ENCODE measurements around the gene NUP210.
A peak's percentile ranks its signal among the peaks of the same experiment; 100 is the strongest.

Gene NUP210

GRCh38 chr3:13323822-13324221 is 96.3 kb downstream of the NUP210 start:
- no peak for DNase-seq (ENCODE audit: low read depth)

DNA sequence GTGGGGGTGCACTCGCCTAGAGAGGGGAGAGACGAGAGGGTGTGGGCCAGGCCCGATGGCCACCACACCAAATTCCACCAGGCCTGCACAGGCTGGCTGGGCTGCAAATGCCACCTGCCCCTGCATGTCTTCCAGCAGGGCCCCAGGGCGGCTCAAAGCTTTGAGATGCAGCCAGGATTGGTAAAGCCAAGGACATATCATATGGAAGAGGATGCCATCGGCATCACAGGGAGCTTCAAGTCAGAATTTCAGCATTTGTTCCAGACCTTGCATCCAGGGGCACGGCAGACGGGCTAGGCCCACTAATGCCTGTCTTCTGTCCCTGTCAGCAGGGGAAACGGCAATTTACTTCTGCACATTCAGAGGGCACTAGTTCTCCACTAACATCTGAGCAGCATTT is 97.8 kb downstream of the NUP210 start:
- DNase-seq (ENCODE audit: low read depth), result no peak

DNA sequence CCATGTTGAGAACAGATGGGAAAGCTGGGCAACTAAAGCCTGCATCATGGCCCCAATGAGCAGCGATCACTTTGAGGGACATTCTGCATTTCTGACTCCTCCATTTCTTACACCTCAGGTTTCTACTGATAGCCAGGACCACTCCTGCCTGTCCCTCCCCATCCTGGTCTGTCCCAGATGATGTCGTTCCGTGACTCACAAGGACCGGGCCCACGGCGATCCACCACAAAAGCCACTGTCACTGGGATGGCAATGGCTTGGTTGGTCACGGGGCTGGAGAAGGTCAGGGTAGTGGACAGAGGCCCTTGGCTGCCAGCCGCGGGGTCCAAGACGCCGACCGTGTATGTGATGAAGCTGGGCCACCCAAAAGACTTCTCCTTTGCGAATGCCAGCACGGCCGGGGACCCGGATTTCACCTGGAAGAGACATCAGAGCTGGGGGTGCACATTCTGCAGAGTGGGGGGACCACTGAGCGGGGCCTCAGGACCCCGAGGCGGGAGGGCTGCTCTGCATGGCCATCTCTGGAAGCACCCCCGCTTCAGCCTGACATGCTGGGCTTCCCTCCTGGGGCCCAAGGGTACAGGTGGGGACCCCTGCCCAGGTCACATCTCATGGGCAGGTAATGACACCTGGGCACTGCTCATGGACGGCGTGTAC is 100.4 kb downstream of the NUP210 start:
- DNase-seq (ENCODE audit: low read depth), result no peak

GRCh38 chr3:13318626-13319470 is 101.3 kb downstream of the NUP210 start:
- DNase-seq (ENCODE audit: low read depth), result no peak

- DNase-seq (ENCODE audit: low read depth), result no peak
These were observed 102.4 kb downstream of the NUP210 start for GRCh38 chr3:13317596-13318320.

GRCh38 chr3:13316603-13317002 is 103.5 kb downstream of the NUP210 start:
- no peak for DNase-seq (ENCODE audit: low read depth)

DNA sequence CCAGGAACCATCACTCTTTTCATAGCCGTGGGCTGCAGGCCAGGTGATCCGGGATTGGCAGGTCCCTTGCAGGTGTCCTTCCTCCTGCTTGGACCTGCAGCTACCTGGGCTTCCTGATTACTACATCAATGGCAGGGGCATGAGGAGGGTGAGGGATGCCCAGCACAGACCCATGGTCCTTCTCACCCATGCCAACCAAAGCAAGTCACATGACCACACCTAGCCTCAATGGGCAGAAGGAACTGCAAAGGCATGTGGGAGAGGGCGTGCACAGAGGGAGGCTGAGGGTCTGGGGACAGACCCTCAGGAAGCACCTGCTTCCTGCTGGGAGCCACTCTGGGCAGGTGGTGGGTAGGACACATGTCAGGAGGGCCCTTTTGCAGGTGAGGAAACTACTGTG is 105.2 kb downstream of the NUP210 start:
- DNase-seq (ENCODE audit: low read depth), result no peak

DNA sequence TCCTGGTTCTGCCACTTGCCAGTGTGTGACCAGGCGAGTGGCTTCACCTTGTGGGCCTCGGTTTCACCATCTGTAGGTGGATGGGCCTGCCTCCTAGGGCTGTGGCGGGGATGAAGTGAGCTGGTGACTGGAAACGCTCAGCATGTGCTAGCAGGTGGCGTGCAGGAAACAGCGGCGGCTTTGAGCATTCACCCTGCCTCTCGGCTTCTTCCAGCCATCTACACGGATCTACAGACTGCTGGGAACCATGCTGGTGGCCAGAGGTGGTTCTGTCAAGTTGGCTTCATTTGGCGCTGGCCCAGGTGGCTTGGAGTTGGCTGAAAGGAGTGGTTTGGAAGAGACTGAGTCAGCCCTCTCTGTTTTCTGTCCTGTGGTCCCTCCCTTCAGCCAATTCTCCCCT is 106.3 kb downstream of the NUP210 start:
- DNase-seq (ENCODE audit: low read depth), result no peak

- DNase-seq (ENCODE audit: low read depth), result no peak
These were observed 111.1 kb downstream of the NUP210 start for GRCh38 chr3:13309004-13309403.

DNA sequence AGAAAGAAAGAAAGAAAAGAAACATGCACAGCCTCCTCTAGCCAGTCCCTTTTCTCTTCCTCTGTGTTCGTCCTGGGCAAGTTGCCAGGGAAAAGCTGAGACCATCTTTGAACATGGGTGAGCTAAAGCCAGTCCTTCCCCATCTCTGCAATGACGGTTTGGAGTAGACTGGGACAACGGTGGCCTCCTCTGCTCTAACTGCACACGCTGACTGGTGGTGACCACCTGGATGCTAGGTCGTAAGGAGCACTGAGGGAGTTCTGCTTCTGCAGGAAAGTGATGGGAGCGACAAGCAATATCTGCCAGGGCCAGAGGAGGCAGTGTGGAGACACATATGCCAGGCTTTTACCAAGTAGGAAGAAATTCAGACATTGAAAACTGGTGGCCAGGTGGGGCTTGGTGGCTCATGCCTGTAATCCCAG is 111.7 kb downstream of the NUP210 start:
- peak; percentile 4 for DNase-seq (ENCODE audit: low read depth)

DNA sequence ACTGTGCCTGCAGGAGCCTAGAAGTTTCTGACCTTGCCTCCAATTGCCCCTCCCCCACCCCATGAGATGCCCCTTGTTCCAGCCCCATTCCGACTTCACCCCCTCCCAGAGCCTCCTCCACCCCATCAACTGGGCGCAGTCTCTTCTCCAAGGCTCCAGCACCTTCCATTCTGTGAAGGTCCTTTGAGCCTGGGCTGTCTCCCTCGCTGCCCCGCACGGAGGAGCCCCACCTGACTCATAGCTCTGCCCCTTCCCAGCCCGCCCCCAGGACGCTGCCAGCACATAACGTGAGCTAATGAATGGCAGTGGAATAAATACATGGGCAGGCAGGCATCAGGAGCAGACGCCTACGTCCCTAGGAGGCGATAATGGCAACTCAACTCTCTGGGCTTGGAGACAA is 113.1 kb downstream of the NUP210 start:
- DNase-seq (ENCODE audit: low read depth), result no peak

GRCh38 chr3:13305623-13306022 is 114.5 kb downstream of the NUP210 start:
- DNase-seq (ENCODE audit: low read depth), result no peak

DNA sequence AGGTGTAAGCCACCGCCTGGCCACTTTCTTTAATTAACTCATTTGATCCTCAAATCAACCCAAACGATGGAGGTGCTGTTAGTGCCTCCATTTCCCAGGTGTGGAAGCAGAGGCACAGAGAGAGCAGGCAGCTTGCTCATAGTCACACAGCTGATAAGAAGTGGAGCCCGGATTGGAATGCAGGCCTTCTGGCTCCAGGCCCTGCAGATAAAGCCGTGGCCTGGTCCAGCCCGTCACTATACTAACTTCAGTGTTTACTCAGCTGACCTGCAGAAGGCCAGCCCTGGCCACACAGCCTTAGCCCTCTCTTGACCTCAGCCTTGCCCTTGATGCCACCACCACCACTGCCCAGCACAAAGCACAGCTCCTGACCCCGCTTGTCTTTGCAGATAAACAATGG is 116.7 kb downstream of the NUP210 start:
- no peak for DNase-seq (ENCODE audit: low read depth)

DNA sequence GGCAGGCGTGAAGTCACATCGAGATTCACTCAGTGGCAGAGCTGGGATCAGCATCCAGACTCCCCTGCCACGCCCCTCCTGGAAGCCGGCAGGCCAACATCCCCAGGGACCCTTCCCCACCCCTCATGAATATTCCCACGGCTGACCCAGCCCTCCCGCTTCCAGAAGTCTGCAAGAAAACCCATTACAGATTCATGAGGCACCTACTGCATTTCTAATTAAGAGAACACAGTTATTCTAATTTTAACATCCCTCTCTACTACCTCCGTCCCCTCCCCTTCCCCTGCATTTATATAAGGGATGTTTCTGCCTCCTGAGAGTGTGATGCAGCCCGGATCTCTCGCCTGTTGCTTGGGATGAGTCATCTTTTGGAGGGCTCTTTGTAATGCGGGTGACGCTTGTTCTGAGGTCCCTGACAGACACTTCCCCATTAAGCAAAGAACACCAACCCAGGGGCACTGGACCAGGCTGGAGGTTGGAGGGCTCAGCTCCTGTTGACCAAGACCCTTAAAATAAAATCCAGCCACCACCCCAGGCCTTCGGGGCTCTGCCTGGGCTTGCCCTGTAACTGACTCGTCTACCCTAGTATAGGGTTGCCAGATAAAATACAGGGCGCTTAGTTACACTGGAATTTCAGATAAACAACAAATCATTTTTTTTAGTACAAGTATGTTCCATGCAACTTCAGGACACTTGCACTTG is 118.7 kb downstream of the NUP210 start:
- DNase-seq (ENCODE audit: low read depth), result peak; percentile 16

DNA sequence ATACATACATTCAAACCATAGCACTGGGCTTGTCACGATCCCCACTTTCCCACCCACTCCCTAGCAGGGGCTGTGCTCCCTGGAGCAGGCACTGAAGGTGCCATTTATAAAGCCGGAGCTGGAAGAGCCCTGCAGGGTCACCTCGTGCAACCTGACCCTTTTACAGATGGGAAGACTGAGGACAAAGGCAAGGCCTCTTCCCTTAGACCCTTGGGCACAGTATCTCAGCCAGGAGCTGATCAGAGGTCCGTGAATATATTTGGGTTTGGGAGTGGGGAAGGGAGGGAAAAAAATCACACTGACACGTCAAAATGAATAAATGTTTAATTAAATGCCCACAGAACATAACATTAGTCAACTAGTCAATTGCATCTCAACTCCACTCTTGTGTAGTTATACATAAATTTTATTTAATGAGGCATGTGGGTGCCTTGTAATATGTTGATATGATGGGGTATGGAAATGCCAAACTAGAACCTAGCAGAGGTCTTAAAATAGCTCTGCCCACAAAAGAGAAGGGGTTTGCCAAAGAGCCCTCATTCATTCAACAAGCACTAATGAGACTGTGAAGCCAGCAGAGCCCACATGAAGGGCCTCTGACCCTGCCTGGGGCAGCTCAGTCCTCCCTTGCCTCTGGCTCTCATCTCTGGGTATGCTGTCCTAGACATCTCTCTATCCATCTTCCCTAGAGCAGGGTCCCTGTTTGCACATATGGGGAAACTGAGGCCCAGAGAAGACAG is 119.4 kb downstream of the NUP210 start:
- no peak for DNase-seq (ENCODE audit: low read depth)

- DNase-seq (ENCODE audit: low read depth), result no peak
These were observed 120.5 kb downstream of the NUP210 start for GRCh38 chr3:13299531-13300155.

- DNase-seq (ENCODE audit: low read depth), result no peak
These were observed 123.5 kb downstream of the NUP210 start for GRCh38 chr3:13296662-13297061.

DNA sequence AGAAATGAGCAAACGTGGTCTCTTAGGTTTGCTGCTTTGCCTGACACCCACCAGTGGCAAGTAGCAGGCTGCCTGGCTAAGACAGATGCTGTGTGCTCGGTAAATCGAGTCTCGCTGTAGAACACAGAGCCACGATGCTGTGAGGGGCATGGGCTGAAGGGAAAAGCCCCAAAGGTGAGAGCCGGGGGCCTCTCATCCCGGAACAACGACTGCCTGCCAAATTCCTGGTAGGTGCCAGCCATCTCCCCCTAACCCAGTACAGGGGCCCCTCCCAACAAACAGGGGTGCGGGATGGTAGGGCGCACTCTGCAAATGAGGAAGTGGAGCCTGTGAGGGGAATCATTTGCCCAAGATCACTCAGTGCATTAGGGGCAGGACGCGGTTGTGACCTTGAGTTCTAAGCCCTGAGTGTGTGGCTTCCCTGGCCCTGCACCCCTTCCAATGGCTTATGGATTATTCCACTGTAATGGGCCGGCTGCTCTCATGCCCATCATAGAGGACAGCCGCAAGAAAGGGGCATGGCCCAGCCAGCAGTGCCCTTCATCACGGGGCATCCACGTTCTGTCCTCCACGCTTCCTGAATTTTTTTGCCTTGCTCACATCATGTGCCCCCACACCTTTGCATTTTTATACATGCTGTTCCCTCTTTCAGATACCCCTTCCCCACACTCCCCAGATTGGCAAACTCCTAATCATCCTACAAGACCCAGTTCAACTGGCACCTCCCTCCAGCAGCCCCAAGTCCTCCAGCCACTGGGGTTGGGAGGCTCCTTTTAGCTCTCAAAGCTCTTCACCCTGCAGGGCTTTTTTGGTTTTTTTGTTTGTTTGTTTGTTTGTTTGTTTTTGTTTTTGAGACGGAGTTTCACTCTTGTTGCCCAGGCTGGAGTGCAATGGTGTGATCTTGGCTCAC is 125.4 kb downstream of the NUP210 start:
- no peak for DNase-seq (ENCODE audit: low read depth)

- DNase-seq (ENCODE audit: low read depth), result no peak
These were observed 127.7 kb downstream of the NUP210 start for GRCh38 chr3:13292375-13292774.

- no peak for DNase-seq (ENCODE audit: low read depth)
These were observed 129.2 kb downstream of the NUP210 start for GRCh38 chr3:13290941-13291340.
